NCI-H2029 treated with DMSO at 0.1 percent for 48 hours (cell line): ENCODE results near the gene ADIPOR2.
"Not testable (repeated sequence)": the region's sequence is repeated elsewhere in the genome, so short reads cannot be mapped to it uniquely, and the experiment has no call there.

Experiments
- DNase-seq: peaks from one replicate; lab custom pipeline; 2025; lab: John Stamatoyannopoulos, UW

ADIPOR2 gene

DNA sequence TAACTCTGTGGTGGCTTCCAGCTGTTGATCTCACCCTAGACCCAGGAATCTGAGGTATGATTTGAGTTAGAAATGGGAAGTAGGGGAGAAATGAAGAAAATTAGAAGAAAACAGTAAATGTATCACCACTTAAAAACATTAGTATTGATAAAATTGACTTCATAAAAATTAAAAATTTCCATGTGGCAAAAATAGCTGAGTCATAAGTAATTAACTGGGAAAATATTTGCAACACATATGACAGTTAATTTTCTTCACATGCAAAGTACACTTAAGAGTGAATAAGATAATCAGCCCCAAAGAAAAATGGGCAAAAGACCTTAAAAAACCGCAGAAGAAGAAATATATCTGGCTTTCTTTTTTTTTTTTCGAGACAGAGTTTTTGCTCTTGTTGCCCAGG, 25.5 kb upstream of the ADIPOR2 start:
- no peak for DNase-seq

DNA sequence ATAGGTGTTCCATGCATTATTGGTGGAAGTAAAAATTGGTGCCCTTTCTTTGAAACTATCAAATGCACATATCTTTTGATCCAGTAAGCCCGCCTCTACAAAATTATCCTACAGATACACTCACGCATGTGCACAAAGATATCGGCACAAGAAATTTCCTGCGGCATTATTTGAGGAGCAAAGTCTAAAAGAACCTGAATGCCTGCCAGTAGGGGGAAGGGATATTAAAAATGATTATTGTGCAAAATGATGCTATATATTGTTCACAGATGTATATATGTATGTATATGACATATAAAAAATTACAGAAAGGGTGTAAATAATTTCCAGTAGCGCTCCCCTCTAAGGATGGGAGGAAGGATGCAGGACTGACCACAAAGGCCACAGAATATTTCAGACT, 24.7 kb upstream of the ADIPOR2 start:
- no peak for DNase-seq

DNA sequence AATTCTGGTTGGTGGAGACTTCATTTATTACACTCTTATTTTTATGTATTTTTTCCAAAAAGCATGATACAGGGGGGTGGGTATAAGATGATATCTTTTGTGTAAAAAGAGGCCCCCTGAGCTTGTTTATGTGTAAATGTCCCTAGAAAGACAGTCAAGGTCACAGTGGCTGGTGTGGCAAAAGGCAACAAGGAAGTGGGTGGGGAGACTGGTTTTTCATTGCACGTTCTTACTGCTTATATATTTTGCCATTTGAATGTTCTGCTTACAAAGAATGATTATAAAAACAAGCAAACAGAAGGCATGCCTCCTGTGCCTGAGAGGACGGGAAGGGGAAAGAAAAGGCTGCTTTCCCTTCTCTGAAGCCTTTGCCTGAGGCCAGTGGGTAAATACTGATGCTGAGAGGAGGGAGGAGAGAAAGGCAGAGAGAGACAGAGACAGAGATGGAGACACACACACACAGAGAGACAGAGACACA, 24.1 kb upstream of the ADIPOR2 start:
- DNase-seq, result no peak

DNA sequence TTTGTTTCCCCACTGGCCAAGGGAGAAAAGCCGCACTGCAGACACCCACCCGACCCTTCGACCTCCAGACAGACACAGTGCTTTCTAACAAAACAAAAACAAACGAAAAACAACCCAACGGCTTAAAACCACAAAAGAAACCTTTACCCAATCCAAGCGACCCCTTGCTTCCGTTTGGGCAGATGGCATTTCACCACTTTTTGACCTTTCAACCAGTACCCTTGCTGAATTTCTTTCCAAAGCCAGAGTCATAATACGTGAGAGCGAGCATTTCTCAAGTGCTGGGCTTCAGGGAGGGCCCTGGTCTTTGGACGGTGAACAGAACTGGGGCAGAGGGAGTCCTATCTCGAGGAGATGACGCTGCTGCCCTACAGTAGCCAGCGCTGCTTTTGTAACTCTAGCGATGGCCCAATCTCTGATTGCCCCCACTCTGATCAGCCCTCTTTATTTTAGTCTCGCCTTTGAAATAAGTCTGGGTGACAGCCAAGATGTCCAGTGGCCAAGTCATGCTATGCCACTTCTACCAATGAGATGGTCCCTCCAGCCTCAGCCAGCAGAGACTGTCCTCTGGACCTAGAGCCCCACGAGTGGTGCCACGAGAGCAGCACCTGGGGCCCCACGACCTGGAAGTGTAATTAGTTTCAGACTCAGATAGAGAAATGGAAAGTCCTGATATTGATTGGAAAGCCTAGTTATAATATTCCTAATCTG, 21.9 kb upstream of the ADIPOR2 start:
- DNase-seq, result no peak

DNA sequence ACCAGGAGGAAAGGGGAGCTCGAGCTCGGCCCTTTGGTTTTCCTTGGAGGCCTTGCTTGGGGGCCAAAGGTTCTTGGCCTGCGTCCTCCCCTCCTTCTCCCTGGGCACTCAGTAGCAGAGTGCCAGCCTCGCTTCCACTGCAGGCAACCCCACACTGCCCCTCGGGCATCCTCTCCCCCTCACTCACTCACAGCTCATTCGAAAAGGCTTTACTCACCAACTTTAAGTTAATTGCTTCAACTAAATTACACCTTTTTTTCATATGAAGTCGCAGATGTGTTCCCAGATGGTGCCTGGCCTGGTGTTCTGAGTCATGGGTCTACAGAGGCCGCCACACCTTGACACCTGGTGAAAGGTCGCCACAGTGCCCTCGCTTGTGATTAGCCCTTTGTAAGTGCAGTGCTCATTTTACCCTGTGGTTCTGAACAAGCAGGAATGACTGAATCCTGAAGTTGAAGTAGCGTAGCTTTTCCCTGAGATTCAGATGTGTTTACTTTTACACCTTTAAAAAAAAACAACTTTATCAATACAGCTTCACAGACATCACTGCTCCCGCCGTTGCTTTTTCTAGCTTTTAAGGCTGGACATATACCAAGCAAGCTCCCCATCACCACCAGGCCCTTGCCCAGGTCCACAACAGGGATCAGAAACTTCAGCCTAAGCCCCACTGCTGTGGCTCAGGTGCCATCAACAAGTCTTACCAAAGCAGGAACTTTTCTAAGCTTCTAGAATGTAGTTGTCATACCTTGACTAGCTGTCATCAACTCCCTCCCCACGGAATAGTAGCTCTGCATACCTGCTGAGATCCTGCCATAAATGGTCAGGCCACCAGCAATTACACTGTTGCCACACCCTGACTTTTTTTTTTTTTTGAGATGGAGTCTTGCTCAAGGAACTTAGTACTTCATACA, 20.3 kb upstream of the ADIPOR2 start:
- DNase-seq, result no peak

DNA sequence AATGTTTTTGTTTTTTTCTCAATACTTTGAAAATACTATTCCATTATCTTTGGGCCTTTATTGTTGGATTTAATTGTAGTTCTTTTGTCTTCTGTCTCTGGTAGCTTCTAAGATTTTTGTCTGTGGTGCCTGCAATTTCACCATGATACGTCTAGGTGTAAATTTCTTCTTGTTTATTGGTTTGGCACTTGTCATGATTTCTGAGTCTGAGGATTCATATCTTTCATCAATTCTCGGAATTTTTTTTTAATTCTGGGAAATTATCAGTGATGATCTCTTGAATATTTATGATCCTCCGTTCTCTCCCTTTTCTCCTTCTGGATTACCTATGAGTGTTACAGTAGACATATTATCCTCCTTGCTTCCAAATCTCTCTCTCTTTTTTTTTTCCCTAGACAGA, 14.8 kb upstream of the ADIPOR2 start:
- DNase-seq, result no peak

DNA sequence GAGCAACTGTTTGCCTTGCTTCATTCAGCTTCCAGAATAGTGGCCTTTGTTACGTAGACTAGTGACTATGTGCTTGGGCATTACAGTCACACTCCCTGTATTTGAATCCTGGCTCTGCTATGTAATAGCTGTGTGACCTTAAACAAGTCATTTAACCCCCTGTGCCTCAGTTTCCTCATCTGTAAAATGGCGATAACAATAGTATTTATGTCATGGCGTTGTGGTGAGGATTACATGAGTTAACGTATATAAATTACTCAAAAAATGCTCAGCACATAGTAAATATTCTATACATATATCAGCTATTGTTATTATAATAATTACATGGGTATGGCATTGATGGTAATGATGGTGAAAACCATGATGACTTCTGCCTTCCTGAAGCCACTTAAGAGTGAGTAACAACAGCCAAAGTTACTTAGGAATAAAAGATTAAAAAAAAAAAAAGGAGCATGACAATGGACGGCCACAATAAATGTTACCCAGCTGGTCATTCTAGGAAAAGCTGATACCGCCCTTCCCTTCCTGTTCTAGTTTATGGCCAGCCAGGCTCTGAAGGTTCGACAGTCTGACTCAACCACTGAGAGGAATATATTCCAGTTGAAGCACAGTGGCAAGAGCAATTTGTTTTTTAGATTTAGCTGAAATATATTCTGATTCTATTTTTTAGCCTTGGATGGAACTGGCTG, 9.9 kb upstream of the ADIPOR2 start:
- no peak for DNase-seq

DNA sequence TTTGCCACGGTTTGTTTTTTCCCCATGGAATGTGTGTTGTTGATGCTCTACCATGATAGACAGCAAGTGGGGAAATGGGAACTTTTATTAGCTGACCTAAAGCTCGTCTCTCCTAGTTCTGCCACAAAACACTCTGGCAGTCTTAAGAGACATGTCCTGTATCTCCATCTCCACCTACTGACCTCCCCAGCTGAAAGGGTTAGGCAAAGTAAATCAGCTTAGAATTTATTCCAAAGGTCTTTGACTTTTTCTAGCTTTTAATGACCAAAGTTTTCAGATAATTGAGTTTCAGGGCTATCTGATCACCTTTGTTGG, 9.4 kb upstream of the ADIPOR2 start:
- DNase-seq, result no peak

DNA sequence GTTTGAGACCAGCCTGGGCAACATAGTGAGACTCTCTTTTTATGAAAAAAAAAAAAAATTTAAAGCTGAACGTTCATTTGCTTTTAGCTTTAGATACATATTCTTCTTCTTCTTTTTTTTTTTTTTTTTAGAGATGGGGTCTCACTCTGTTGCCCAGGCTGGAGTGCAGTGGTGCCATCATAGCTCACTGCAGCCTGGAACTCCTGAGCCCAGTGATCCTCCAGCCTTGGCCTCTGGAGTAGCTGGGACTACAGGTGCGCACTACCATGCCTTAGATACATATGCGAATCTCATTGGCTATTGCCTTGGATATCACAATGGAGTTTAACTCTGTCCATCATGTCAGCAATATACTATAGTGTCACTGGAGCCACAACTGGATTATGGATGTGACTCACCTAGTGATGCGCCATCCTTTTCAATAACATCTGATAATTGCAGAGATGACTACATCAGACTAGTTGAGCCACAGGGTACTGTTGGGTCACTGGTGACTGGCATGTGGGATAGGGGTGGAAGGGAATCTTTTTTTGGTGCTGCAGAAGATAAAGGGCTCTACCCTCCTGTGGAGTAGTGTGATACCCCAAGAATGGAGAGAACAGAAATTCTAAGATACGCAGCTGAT, 2.7 kb upstream of the ADIPOR2 start:
- DNase-seq, result no peak

DNA sequence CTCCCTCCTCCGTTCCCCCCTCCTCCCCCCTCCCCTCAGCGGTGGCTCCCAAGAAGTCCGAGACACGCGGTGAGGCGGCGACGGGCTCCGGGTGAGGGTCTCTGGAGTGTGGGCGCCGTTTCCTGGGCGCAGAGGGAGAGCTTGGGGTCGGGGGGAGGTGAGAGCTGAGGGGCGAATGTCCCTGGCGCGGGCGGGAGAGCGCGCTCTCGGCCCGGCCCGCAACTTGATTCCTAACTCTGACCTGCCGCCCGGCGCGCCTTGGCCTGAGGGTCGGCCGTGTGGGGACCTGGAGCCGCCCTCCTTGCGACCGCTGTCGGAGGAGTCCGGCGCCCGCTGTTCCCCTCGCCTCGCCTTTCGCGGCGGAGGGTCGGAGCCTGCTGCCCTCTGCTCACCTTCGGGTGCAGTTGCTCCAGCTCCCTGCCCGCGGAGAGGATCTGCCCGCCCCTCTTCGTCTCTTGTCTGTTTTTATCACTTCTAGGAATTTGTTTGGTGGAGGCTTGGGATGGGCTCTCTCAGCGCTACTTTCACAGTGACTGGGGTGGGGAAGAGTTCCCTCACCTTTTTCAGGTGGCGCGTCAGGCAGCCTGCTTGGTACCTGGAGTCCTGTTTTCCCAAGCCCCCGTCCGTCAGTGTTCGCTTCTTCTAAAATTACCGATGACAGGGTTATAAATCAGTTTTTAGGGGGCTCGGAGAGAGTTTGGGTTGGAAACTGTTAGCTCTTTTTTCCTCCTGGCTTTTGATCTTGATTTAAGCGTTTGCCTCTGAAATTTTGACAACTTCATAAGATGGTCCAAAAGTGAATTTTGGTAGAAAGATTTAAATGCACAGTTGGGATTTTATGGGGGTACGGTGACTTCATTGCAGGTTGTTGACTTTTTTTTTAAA, 495 bp downstream of the ADIPOR2 start:
- no peak for DNase-seq

DNA sequence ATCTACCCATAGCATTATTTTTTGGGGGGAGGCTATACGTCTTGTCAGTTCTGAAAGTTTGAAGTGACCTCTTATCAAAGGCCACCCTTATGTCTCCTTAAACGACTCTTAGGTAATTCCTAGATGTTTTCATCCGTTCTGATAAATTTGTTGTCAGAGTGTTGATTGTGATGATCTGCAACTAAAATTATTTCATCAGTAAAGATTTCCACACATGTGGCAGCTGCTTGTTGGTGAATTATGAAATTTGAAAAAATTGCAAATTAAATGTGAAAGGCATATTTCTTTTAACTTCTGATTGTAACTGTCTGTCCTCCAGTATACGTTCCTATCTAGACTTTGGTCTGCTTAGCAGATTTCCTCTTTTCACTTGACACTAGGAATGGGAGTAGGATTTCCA, 1.4 kb downstream of the ADIPOR2 start:
- DNase-seq, result no peak

DNA sequence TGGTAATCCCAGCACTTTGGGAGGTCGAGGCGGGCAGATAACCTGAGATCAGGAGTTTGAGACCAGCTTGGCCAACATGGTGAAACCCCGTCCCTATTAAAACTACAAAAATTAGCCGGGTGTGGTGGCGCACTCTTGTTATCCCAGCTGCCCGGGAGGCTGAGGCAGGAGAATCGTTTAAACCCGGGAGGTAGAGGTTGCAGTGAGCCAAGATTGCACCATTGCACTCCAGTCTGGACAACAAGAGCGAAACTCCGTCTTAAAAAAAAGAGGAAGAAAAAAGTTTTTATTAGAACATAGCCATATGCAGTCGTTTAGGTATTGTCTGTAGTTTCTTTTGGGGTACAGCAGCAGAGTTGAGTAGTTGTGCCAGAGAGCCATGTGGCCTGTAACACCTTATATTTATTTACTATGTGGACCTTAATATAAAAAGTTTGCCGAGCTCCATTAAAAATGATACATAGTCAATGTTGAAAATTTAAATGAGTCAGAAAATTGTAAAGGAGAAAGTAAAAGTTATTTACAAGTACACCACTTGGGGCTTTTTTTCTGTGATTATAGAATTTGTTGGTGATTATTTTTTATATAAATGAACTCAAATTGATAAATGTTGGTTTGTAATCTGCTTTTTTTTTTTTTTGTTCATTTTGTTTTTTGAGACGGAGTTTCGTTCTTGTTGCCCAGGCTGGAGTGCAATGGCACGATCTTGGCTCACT, 2.2 kb downstream of the ADIPOR2 start:
- no peak for DNase-seq

DNA sequence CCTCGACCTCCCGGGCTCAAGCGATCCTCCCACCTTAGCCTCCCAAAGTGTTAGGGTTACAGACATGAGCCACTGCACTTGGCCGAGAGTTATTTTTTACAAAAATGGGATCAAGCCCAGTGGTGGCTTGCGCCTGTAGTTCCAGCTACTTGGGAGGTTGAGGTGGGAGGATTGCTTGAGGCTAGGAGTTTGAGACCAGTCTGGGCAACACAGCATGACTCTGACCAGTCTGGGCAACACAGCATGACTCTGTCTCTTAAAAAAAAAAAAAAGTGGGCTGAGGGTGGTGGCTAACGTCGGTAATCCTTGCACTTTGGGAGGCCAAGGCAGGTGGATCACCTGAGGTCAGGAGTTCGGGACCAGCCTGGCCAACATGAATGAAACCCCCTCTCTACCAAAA, 4.2 kb downstream of the ADIPOR2 start:
- DNase-seq, result not testable (repeated sequence)

DNA sequence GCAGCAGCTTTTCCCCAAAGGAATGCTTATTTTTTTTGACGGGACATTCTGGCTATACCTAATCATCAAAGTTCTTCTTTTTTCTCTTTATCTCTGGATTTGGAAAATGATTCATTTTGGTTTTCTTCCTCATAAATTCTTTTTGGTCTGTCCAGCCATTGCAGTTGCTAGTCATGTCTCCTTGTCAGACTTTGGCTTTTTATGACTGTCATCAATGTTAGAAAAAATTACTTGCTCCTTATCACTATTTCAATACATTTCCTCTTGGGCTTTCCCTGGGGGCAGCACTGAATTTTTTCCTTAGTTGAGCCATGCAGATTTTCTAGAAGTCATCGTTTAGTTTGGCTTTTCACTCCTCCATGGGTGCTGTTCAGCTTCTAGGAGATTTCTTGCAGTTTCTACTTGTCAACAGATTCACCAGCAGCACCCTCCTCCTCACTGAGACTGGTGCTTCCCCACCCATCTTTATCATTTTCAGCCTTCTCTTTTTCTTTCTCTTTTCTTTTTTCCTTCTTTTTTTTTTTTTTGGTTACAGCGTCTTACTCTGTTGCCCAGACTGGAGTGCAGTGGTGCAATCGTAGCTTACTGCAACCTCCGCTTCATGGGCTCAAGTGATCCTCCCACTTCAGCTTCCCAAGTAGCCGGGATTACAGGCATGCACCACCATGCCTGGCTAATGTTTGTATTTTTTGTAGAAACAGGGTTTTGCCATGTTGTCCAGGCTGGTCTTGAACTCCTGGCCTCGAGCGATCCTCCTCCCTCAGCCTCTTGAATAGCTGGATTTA, 5.2 kb downstream of the ADIPOR2 start:
- no peak for DNase-seq

DNA sequence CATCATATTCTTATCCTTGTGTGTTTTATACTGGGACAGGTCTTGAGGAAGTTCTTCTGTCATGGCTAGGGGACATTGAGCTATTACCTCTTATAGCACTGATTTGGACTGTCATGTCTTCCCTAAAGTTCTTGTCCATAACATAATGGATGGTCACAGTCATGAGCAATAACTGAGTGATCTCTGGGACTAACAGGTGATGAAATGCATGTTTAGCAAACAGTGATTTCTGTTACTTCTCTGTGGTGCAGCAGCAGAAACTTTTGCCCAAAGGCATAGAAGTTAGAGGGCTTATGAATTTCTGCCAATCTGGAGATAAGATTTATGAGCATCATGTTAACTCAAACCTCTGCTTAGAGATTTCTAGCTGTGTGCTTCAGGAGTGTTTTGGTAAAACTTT, 5.9 kb downstream of the ADIPOR2 start:
- DNase-seq, result no peak

DNA sequence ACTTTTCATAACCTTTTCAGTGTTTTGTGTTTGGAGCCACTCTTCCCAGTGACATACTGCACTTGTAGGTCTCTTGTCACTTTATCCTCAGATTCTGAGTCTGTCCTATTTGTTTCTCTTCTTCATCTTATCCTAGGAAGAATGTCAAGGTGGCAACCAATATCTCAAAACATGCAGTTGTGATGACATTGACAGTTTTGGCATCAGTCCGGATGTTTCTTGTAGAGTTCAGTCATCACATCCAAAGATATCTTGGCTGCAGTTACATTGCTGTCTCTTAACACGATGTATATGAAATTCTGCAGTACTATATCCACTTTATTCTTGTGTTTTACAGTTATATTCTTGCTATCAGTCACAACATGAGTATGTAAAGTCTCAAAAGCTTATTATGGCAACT, 6.4 kb downstream of the ADIPOR2 start:
- DNase-seq, result no peak

DNA sequence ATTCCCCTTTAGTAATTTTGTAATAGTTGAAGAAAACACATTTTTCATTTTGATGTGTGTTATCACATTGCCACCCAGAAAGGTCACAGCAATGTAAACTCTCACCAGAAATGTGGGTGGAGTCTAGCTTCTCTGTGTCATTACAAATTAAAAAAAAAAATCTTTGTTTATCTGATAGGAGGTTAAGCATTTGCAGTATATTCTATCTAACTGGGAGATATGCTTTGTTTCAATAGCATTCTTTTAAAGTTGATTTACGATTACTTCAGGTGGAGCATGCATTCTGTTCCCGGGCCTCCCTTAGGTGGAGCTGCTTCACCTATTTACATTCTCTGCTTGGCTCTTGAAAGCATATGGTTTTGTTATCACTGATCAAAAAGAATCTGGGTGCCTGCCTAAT, 7.8 kb downstream of the ADIPOR2 start:
- no peak for DNase-seq

DNA sequence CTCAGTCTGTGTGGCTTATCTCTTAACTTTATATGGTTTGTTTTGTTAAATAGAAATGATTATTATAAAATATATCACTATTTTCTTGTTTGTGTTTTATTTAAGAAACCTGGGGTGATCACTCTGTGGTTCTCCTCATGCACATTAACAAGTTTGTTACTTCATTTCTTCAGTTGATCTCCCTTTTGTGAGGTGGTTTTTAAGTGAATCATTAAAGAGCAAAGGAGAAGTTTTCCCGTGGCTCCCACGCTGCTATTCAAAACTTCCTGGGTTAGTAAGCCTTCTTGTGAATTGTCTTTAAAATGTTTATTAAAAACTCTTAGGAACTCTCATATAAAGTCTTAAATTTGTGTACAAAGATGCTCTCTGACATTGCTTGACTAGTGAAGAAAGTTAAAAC, 11.8 kb downstream of the ADIPOR2 start:
- no peak for DNase-seq

DNA sequence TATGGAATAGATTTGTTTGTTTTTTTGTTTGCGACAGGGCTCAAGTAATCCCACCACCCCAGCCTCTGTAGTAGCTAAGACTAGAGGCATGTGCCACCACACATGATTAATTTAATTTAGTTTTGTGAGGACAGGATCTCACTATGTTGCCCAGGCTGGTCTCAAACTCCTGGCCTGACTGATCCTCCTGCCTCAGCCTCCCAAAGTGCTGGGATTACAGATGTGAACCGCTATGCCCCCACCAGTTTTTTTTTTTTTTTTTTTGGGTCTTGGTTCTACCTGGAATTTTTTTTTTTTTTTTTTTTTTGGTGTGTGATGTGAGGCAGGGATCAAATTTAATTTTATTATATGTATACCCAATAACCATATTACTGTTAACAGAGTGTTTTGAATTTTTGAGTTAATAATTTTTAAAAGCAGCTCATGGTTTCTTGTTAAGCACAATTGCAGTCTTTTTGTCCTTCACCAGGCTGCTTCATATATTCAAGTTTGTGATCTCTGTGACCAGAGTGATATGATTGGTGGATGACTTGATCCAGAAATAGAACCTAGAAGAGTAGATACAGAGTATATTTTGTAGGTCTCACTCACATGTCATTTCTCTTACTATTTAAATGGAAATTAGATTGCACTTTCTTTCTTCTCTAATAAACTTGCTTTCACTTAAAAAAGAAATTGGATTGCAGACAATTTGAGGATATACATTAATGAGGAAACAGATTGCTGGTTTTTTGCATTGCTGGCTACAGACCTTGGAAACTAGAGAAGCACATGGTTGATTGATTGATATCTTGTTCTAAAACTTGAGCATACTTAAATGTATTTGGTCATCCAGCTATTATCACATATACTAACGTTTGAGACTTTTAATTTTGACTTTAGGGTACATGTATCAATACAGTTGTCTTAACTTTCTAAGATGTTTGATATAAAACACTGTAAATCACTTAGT, 13.2 kb downstream of the ADIPOR2 start:
- no peak for DNase-seq
